K562 (cell line): ENCODE measurements around the gene CDH5. TPM values are rescaled to one million over a fixed set of nuclear protein-coding genes. Genes with fewer than 3 reads are reported as not detected.

Source experiments
- ATAC-seq: fragments of 200-7000 bp; cut with Tn5 transposase; 3 replicates; pipeline ENCODE4 v1.9.1; 2020; ENCODE audit warnings: moderate library complexity
- BruUV-seq: library from RNA; stranded (reverse); fragments of 400-500 nt; replicated peaks from 2 replicates; lab custom pipeline; 2021; lab: Mats Ljungman, UMichigan
- CTCF ChIA-PET: fragments of 300-600 bp; formaldehyde crosslinking; extraction: SDS; loops from one replicate; lab custom pipeline; 2021; ENCODE audit warnings: low intra/inter-chr PET ratio; lab: Yijun Ruan, JAX
- POLR2A ChIA-PET: fragments of 300-600, 350-650 bp; sonication (Branson Sonifier 250); formaldehyde crosslinking; extraction: SDS; loops from one replicate; lab custom pipeline; 2021; ENCODE audit warnings: antibody characterized with exemption, inconsistent platforms; lab: Yijun Ruan, JAX
- DNase-seq, 4 experiments: peaks; one replicate each; pipeline versions ENCODE4 v3.0.0 to v3.0.0-alpha.2; 2011 to 2018; ENCODE audit warnings: low spot score in 3 of 4, mixed read lengths in 3 of 4; ENCODE audit errors: extremely low read depth in 1 of 4
- FAIRE-seq: peaks from 2 replicates; lab custom pipeline; 2011; peaks lifted over from hg19 to GRCh38; lab: Jason Lieb, UNC
- H2AFZ ChIP-seq: 2 replicates; pipeline ENCODE4 v1.6.0; 2011; ENCODE audit warnings: low read depth, low read length, control low read depth, inconsistent platforms
- H3K27ac ChIP-seq: fragments of 200-600 bp; 3 replicates; pipeline ENCODE4 v1.8.0; 2011; ENCODE audit warnings: low read depth, mild to moderate bottlenecking, control low read depth, inconsistent platforms, low read length, moderate library complexity, mixed read lengths; ENCODE audit errors: extremely low read depth
- H3K27me3 ChIP-seq, 2 experiments: fragments of 300-600 bp in 1 of 2; 2 replicates in 1 of 2; 3 replicates in 1 of 2; pipeline versions ENCODE4 v1.6.0 to v1.8.0; 2011; ENCODE audit warnings: inconsistent platforms in 2 of 2, low read length in 2 of 2, mild to moderate bottlenecking in 1 of 2, mixed read lengths in 1 of 2, moderate library complexity in 1 of 2; ENCODE audit not compliant: control insufficient read depth in 2 of 2, insufficient read depth in 2 of 2
- H3K36me3 ChIP-seq: fragments of 300-600 bp; 3 replicates; pipeline ENCODE4 v1.8.0; 2011; ENCODE audit warnings: mild to moderate bottlenecking, low read length, inconsistent platforms; ENCODE audit not compliant: control insufficient read depth, insufficient read depth
- H3K4me1 ChIP-seq, 2 experiments: fragments of 200-600 bp in 1 of 2; replicated peaks in 1 of 2; 2 replicates in 1 of 2; 3 replicates in 1 of 2; pipeline versions ENCODE4 v1.5.1 to v1.8.0; 2011; ENCODE audit warnings: inconsistent platforms in 2 of 2, low read length in 2 of 2, mild to moderate bottlenecking in 1 of 2, mixed read lengths in 1 of 2, moderate library complexity in 1 of 2; ENCODE audit not compliant: control insufficient read depth in 2 of 2, insufficient read depth in 2 of 2
- H3K4me2 ChIP-seq: 2 replicates; pipeline ENCODE4 v1.6.1; 2011; ENCODE audit warnings: low read length, control low read depth, inconsistent platforms, mixed read lengths; ENCODE audit not compliant: insufficient read depth
- H3K4me3 ChIP-seq: fragments of 200-600 bp; sonication (generic), shearing (Covaris generic); 2 replicates; pipeline ENCODE4 v1.5.1; 2016; ENCODE audit warnings: control low read depth, inconsistent platforms
- H3K79me2 ChIP-seq: fragments of 200-600 bp; 3 replicates; pipeline ENCODE4 v1.8.0; 2011; ENCODE audit warnings: low read length, inconsistent platforms; ENCODE audit not compliant: control insufficient read depth, insufficient read depth
- H3K9ac ChIP-seq, 2 experiments: 2 replicates each; pipeline versions ENCODE4 v1.6.0 to v1.6.1; 2011; ENCODE audit warnings: low read depth in 2 of 2, low read length in 2 of 2, control low read depth in 1 of 2, inconsistent platforms in 1 of 2, mild to moderate bottlenecking in 1 of 2, mixed read lengths in 1 of 2; ENCODE audit not compliant: insufficient read depth in 1 of 2
- H3K9me1 ChIP-seq: one replicate; pipeline ENCODE4 v1.6.0; 2011; ENCODE audit warnings: inconsistent platforms, mild to moderate bottlenecking, low read length, moderate library complexity; ENCODE audit not compliant: control insufficient read depth, insufficient read depth
- H3K9me3 ChIP-seq: replicated peaks from 2 replicates; pipeline ENCODE4 v1.5.1; 2011; ENCODE audit warnings: low read depth, low read length, inconsistent platforms; ENCODE audit not compliant: control insufficient read depth, insufficient read depth
- H4K20me1 ChIP-seq: replicated peaks from 2 replicates; pipeline ENCODE4 v1.6.1; 2011; ENCODE audit warnings: low read length, inconsistent platforms, mixed read lengths; ENCODE audit not compliant: control insufficient read depth, insufficient read depth
- ASH1L ChIP-seq: fragments of 450-650 bp; IDR thresholded peaks from 2 replicates; pipeline ENCODE4 v1.6.1; 2018; ENCODE audit warnings: borderline replicate concordance, mild to moderate bottlenecking, low read depth; ENCODE audit not compliant: partially characterized antibody
- CBX1 ChIP-seq: sonication (generic); IDR thresholded peaks from 2 replicates; pipeline ENCODE4 v1.6.1; 2016; ENCODE audit warnings: antibody characterized with exemption, low read depth, mild to moderate bottlenecking
- E2F8 ChIP-seq: fragments of 450-650 bp; IDR thresholded peaks from 2 replicates; pipeline ENCODE4 v1.7.1; 2018; ENCODE audit warnings: mild to moderate bottlenecking, low read depth; ENCODE audit not compliant: partially characterized antibody
- EP400 ChIP-seq: fragments of 450-650 bp; IDR thresholded peaks from 2 replicates; pipeline ENCODE4 v1.6.1; 2017; ENCODE audit warnings: antibody characterized with exemption, mild to moderate bottlenecking, moderate library complexity
- FOXJ3 ChIP-seq: sonication (generic); formaldehyde crosslinking; IDR thresholded peaks from 2 replicates; pipeline ENCODE4 v1.4.0; 2020; ENCODE audit warnings: mild to moderate bottlenecking, missing genetic modification reagents
- HOMEZ ChIP-seq: fragments of 250-450 bp; sonication (Bioruptor Pico); IDR thresholded peaks from 2 replicates; pipeline ENCODE4 v1.4.0; 2020; ENCODE audit warnings: mild to moderate bottlenecking, moderate library complexity
- RB1 ChIP-seq: fragments of 450-650 bp; IDR thresholded peaks from 2 replicates; pipeline ENCODE4 v1.6.1; 2017; ENCODE audit warnings: low read depth, mild to moderate bottlenecking
- RBM34 ChIP-seq: fragments of 200-400 bp; formaldehyde crosslinking; IDR thresholded peaks from 2 replicates; pipeline ENCODE4 v1.6.1; 2018; ENCODE audit warnings: low read length, borderline replicate concordance; ENCODE audit not compliant: insufficient read depth
- SP2 ChIP-seq: IDR thresholded peaks from 2 replicates; pipeline ENCODE4 v1.6.1; 2011; ENCODE audit warnings: mild to moderate bottlenecking, low read depth, low read length, moderate library complexity; ENCODE audit not compliant: poor library complexity, severe bottlenecking; ENCODE audit errors: extremely low read depth
- STAG1 ChIP-seq: sonication (generic); formaldehyde crosslinking; IDR thresholded peaks from 2 replicates; pipeline ENCODE4 v1.5.0; 2020; ENCODE audit warnings: missing genetic modification reagents, borderline replicate concordance
- SUPT5H ChIP-seq: fragments of 450-650 bp; IDR thresholded peaks from 2 replicates; pipeline ENCODE4 v1.6.1; 2016
- ZBTB49 ChIP-seq: sonication (generic); formaldehyde crosslinking; IDR thresholded peaks from 2 replicates; pipeline ENCODE4 v1.8.0; 2022; ENCODE audit warnings: missing genetic modification reagents, mild to moderate bottlenecking, borderline replicate concordance
- ZEB2 ChIP-seq: fragments of 450-650 bp; IDR thresholded peaks from 2 replicates; pipeline ENCODE4 v1.6.1; 2016
- WGBS: fragments of 100-300 bp; shearing (Covaris generic); methylation state at CpG from one replicate; pipeline ENCODE4 v1.1.6; 2016; ENCODE audit warnings: low coverage, mixed read lengths; ENCODE audit not compliant: insufficient coverage; ENCODE audit errors: missing lambda C conversion rate; 5-methylcytosine and 5-hydroxymethylcytosine counted together
- in situ Hi-C: fragments of 300-500 bp; cut with MboI; formaldehyde crosslinking; loops from 4 replicates; pipeline ENCODE4 v1.15.0; 2018; ENCODE audit warnings: inconsistent platforms, mixed read lengths
- intact Hi-C: fragments of 100-400 bp; cut with micrococcal nuclease; formaldehyde crosslinking; loops from 2 replicates; pipeline ENCODE4 v1.14.2; 2022
- polyA plus RNA-seq, 8 experiments: library from polyadenylated mRNA; depleted of rRNA in 4 of 8; stranded (reverse) in 5 of 8; unstranded in 3 of 8; fragments of >200 nt; fragmentation: Nextera tagmentation in 2 of 8; fragmentation: Illumina TruSeq in 1 of 8; extraction: Ambion mirVana in 2 of 8; extraction: Trizol in 1 of 8; gene quantifications; 2 replicates each; pipeline versions ENCODE4 v1.2.1 to v1.2.3, GENCODE V29; 2011 to 2014; ENCODE audit warnings: inconsistent platforms in 1 of 8, missing spikeins in 1 of 8
- total RNA-seq, 7 experiments: library from RNA; depleted of rRNA in 6 of 7; stranded (reverse); fragments of >200 nt in 6 of 7; fragmentation: Illumina TruSeq in 2 of 7; extraction: Trizol in 2 of 7; gene quantifications; 2 replicates each; pipeline versions ENCODE4 v1.2.1 to v1.2.3, GENCODE V29; 2011 to 2021; ENCODE audit warnings: low replicate concordance in 1 of 7
- TF ChIP-seq, protein P1 (sequence below): sonication (generic); formaldehyde crosslinking; IDR thresholded peaks from 2 replicates; pipeline ENCODE4 v1.8.0; 2022; ENCODE audit warnings: mild to moderate bottlenecking, missing genetic modification reagents

Gene CDH5
- total and polyA plus RNA-seq, 9 of the 15 experiments (the other 6 are each of a cell fraction or from before 2014, with no cell fraction given): not detected

GRCh38 chr16:66402591-66403230, 36.2 kb downstream of the CDH5 start:
- Histone ChIP-seq H3K27me3 (peaks cover 15 to 31% of the 10 kb centered on the region in 2 experiments; a peak in 4 of 5 replicates), H4K20me1 (0 out of 2 replicates have a peak, but pooled peaks cover 7% of the 10 kb centered on the region), H3K9me3 (no peaks in the 10 kb centered on the region), H3K4me1 (peaks cover 0 to 14% of the 10 kb centered on the region in 2 experiments; a peak in 3 of 5 replicates), H3K79me2 (no peaks in the 10 kb centered on the region), H3K4me3 (no peak overlapping the region), H3K36me3 (no peaks in the 10 kb centered on the region), H3K9ac (no peak overlapping the region), H3K27ac (no peak overlapping the region), H3K9me1 (no peaks in the 10 kb centered on the region), H3K4me2 (no peak overlapping the region), H2AFZ (no peak overlapping the region)
- ATAC-seq (no peak), FAIRE-seq (no peak), DNase-seq (no peak)
- WGBS: 8% methylated on average over 51 of the region's 61 CpGs
- ChIA-PET CTCF (no interaction called here), POLR2A (no interaction called here)
- intact Hi-C loops: loop anchor here (10.0 kb wide), 1 partner anchor 322 kb away; no protein-coding TSS in a partner anchor
- no TSS peak for BruUV-seq
- in situ Hi-C loops: loop anchor here (10.0 kb wide), 1 partner anchor 462 kb away; no protein-coding TSS in a partner anchor
- no peak for TF ChIP-seq CBX1
- TF ChIP-seq ZEB2: no peak
- no peak for TF ChIP-seq SUPT5H
- no peak for TF ChIP-seq ASH1L
- no peak for TF ChIP-seq RB1
- TF ChIP-seq HOMEZ: no peak
- TF ChIP-seq E2F8: no peak
- no peak for TF ChIP-seq ZBTB49
- no peak for TF ChIP-seq FOXJ3
- TF ChIP-seq, protein P1, sequence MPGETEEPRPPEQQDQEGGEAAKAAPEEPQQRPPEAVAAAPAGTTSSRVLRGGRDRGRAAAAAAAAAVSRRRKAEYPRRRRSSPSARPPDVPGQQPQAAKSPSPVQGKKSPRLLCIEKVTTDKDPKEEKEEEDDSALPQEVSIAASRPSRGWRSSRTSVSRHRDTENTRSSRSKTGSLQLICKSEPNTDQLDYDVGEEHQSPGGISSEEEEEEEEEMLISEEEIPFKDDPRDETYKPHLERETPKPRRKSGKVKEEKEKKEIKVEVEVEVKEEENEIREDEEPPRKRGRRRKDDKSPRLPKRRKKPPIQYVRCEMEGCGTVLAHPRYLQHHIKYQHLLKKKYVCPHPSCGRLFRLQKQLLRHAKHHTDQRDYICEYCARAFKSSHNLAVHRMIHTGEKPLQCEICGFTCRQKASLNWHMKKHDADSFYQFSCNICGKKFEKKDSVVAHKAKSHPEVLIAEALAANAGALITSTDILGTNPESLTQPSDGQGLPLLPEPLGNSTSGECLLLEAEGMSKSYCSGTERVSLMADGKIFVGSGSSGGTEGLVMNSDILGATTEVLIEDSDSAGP (CRISPR knock-in tag): no peak
- no peak for TF ChIP-seq STAG1 (CRISPR knock-in tag)
- TF ChIP-seq SP2: no peak
- TF ChIP-seq RBM34: no peak
- TF ChIP-seq EP400: no peak
